ENCODE results near the gene LBR.
A peak's percentile ranks its signal among the peaks of the same experiment; 100 is the strongest.

The LBR gene

GRCh38 chr1:225462714-225463574 lies 35.1 kb upstream of the LBR start:
- peak; percentile 89 for DNase-seq

- no peak for DNase-seq
Measured at GRCh38 chr1:225462429-225462713, 34.5 kb upstream of the LBR start.

- no peak for DNase-seq
Measured at GRCh38 chr1:225461533-225462428, 33.9 kb upstream of the LBR start.

GRCh38 chr1:225460737-225461532 lies 33.1 kb upstream of the LBR start:
- DNase-seq: no peak

GRCh38 chr1:225460021-225460736 lies 32.3 kb upstream of the LBR start:
- no peak for DNase-seq

GRCh38 chr1:225458222-225458631 lies 30.4 kb upstream of the LBR start:
- DNase-seq: no peak

GRCh38 chr1:225454733-225455132 lies 26.9 kb upstream of the LBR start:
- DNase-seq: no peak

GRCh38 chr1:225453797-225454648 lies 26.2 kb upstream of the LBR start:
- DNase-seq: no peak

- DNase-seq: no peak
Measured at GRCh38 chr1:225451840-225452515, 24.1 kb upstream of the LBR start.

GRCh38 chr1:225451340-225451739 lies 23.5 kb upstream of the LBR start:
- no peak for DNase-seq

GRCh38 chr1:225450491-225451191 lies 22.8 kb upstream of the LBR start:
- no peak for DNase-seq

GRCh38 chr1:225449774-225450173 lies 21.9 kb upstream of the LBR start:
- no peak for DNase-seq

GRCh38 chr1:225449261-225449660 lies 21.4 kb upstream of the LBR start:
- DNase-seq: no peak

GRCh38 chr1:225448146-225448805 lies 20.4 kb upstream of the LBR start:
- DNase-seq: no peak

- DNase-seq: no peak
Measured at GRCh38 chr1:225447650-225448089, 19.8 kb upstream of the LBR start.

- DNase-seq: no peak
Measured at GRCh38 chr1:225446981-225447615, 19.3 kb upstream of the LBR start.

GRCh38 chr1:225446595-225446960 lies 18.7 kb upstream of the LBR start:
- no peak for DNase-seq

GRCh38 chr1:225445639-225446594 lies 18.1 kb upstream of the LBR start:
- no peak for DNase-seq

All from NCI-H2227 treated with DMSO at 0.1 percent for 48 hours (cell line).